Mesenchymal stem cell (in vitro differentiated cells and primary cell): Measurements from ENCODE around the gene CFL2.

Experiments used
- DNase-seq: peaks from one replicate; pipeline ENCODE4 v3.0.0-alpha.2; 2013
- H2AFZ ChIP-seq: one replicate; pipeline ENCODE4 v1.6.1; 2013; ENCODE audit warnings: low read depth, mild to moderate bottlenecking, control low read depth, inconsistent platforms, low read length, moderate library complexity
- H2AK5ac ChIP-seq: 2 replicates; pipeline ENCODE4 v1.6.1; 2013; ENCODE audit warnings: low read length, moderate library complexity, mild to moderate bottlenecking, inconsistent platforms; ENCODE audit not compliant: severe bottlenecking
- H2BK120ac ChIP-seq: one replicate; pipeline ENCODE4 v1.6.1; 2013; ENCODE audit warnings: low read depth, mild to moderate bottlenecking, inconsistent platforms, low read length, moderate library complexity
- H2BK12ac ChIP-seq, 2 experiments: one replicate each; pipeline ENCODE4 v1.6.1; 2013; ENCODE audit warnings: inconsistent platforms in 2 of 2, low read length in 2 of 2, mild to moderate bottlenecking in 2 of 2, moderate library complexity in 2 of 2, control low read depth in 1 of 2
- H2BK15ac ChIP-seq: one replicate; pipeline ENCODE4 v1.6.1; 2013; ENCODE audit warnings: mild to moderate bottlenecking, low read depth, inconsistent platforms; ENCODE audit not compliant: poor library complexity, severe bottlenecking
- H2BK5ac ChIP-seq: 2 replicates; pipeline ENCODE4 v1.6.1; 2013; ENCODE audit warnings: low read depth, mild to moderate bottlenecking, low read length, control low read depth, inconsistent platforms; ENCODE audit not compliant: poor library complexity, severe bottlenecking
- H3K14ac ChIP-seq, 2 experiments: one replicate each; pipeline ENCODE4 v1.6.1; 2013; ENCODE audit warnings: inconsistent platforms in 2 of 2, low read length in 2 of 2, control low read depth in 1 of 2, mild to moderate bottlenecking in 1 of 2, moderate library complexity in 1 of 2
- H3K18ac ChIP-seq, 2 experiments: one replicate each; pipeline ENCODE4 v1.6.1; 2013; ENCODE audit warnings: inconsistent platforms in 2 of 2, low read length in 2 of 2, control low read depth in 1 of 2, low read depth in 1 of 2, mild to moderate bottlenecking in 1 of 2
- H3K23ac ChIP-seq, 2 experiments: one replicate each; pipeline ENCODE4 v1.6.1; 2013; ENCODE audit warnings: inconsistent platforms in 2 of 2, low read length in 2 of 2, mild to moderate bottlenecking in 2 of 2, moderate library complexity in 2 of 2, control low read depth in 1 of 2
- H3K27ac ChIP-seq: 2 replicates; pipeline ENCODE4 v1.5.1; 2013; ENCODE audit warnings: mild to moderate bottlenecking, moderate library complexity, low read length, control low read depth, inconsistent platforms; ENCODE audit not compliant: poor library complexity, severe bottlenecking
- H3K27me3 ChIP-seq, 2 experiments: 2 replicates each; pipeline versions ENCODE4 v1.6.1 to v1.7.0; 2013; ENCODE audit warnings: low read length in 2 of 2, mild to moderate bottlenecking in 2 of 2, moderate library complexity in 2 of 2, control low read depth in 1 of 2, inconsistent platforms in 1 of 2; ENCODE audit not compliant: control insufficient read depth in 1 of 2, insufficient read depth in 1 of 2
- H3K36me3 ChIP-seq, 2 experiments: 2 replicates each; pipeline versions ENCODE4 v1.6.1 to v1.7.0; 2013; ENCODE audit warnings: low read length in 2 of 2, control low read depth in 1 of 2, inconsistent platforms in 1 of 2, low read depth in 1 of 2, mild to moderate bottlenecking in 1 of 2; ENCODE audit not compliant: insufficient read depth in 2 of 2, control insufficient read depth in 1 of 2
- H3K4ac ChIP-seq, 2 experiments: one replicate each; pipeline ENCODE4 v1.6.1; 2013; ENCODE audit warnings: inconsistent platforms in 2 of 2, low read length in 2 of 2, mild to moderate bottlenecking in 2 of 2, moderate library complexity in 2 of 2, control low read depth in 1 of 2, low read depth in 1 of 2
- H3K4me1 ChIP-seq: 2 replicates; pipeline ENCODE4 v1.6.1; 2013; ENCODE audit warnings: low read depth, low read length, control low read depth; ENCODE audit not compliant: control insufficient read depth, insufficient read depth
- H3K4me2 ChIP-seq: 2 replicates; pipeline ENCODE4 v1.6.1; 2013; ENCODE audit warnings: low read length, mild to moderate bottlenecking, inconsistent platforms; ENCODE audit not compliant: poor library complexity, severe bottlenecking
- H3K4me3 ChIP-seq, 2 experiments: 2 replicates each; pipeline versions ENCODE4 v1.5.1 to v1.7.0; 2013; ENCODE audit warnings: low read length in 2 of 2, mild to moderate bottlenecking in 2 of 2, control low read depth in 1 of 2, low read depth in 1 of 2; ENCODE audit not compliant: insufficient read depth in 1 of 2
- H3K79me1 ChIP-seq: replicated peaks from 2 replicates; pipeline ENCODE4 v1.6.1; 2013; ENCODE audit warnings: mild to moderate bottlenecking, control low read depth, low read length, inconsistent platforms; ENCODE audit not compliant: poor library complexity, severe bottlenecking
- H3K9ac ChIP-seq: 2 replicates; pipeline ENCODE4 v1.7.0; 2013; ENCODE audit warnings: mild to moderate bottlenecking, low read length, moderate library complexity
- H3K9me3 ChIP-seq: 2 replicates; pipeline ENCODE4 v1.7.0; 2013; ENCODE audit warnings: mild to moderate bottlenecking, low read length; ENCODE audit not compliant: control insufficient read depth
- H4K8ac ChIP-seq: one replicate; pipeline ENCODE4 v1.6.1; 2013; ENCODE audit warnings: inconsistent platforms, mild to moderate bottlenecking, low read length, moderate library complexity
- H4K91ac ChIP-seq: one replicate; pipeline ENCODE4 v1.6.1; 2013; ENCODE audit warnings: mild to moderate bottlenecking, low read length, inconsistent platforms
- WGBS: methylation state at CpG from one replicate; pipeline ENCODE4 v1.1.7; 2013; ENCODE audit warnings: mixed read lengths; 5-methylcytosine and 5-hydroxymethylcytosine counted together

The CFL2 gene

GRCh38 chr14:34750233-34750632 lies 35.8 kb upstream of the CFL2 start:
- no peak overlapping the region for H3K14ac ChIP-seq
- H3K4me1 ChIP-seq = peaks cover 1% of the 10 kb centered on the region
- H3K23ac ChIP-seq = no peak overlapping the region
- no peak overlapping the region for H3K27ac ChIP-seq
- H3K9me3 ChIP-seq = no peaks in the 10 kb centered on the region
- WGBS = 90% methylated on average over 2 of the region's 2 CpGs
- H3K27me3 ChIP-seq = no peaks in the 10 kb centered on the region
- H3K4me2 ChIP-seq = no peak overlapping the region
- no peak overlapping the region for H3K4me3 ChIP-seq
- no peak overlapping the region for H3K4ac ChIP-seq
- H4K91ac ChIP-seq = no peak overlapping the region
- peaks cover 0 to 27% of the 10 kb centered on the region in 2 experiments for H3K36me3 ChIP-seq
- H2AK5ac ChIP-seq = no peak overlapping the region
- DNase-seq = no peak
- no peak overlapping the region for H2BK15ac ChIP-seq
- no peak overlapping the region for H2BK120ac ChIP-seq
- no peak overlapping the region for H3K18ac ChIP-seq
- H2BK12ac ChIP-seq = no peak overlapping the region
- H2BK5ac ChIP-seq = no peak overlapping the region
- H3K9ac ChIP-seq = peak overlapping the region; percentile 42
- H4K8ac ChIP-seq = no peak overlapping the region
- no peaks in the 10 kb centered on the region for H3K79me1 ChIP-seq
- no peak overlapping the region for H2AFZ ChIP-seq

- H3K9me3 ChIP-seq = no peaks in the 10 kb centered on the region
- no peak overlapping the region for H2BK15ac ChIP-seq
- H4K8ac ChIP-seq = no peak overlapping the region
- H3K23ac ChIP-seq = no peak overlapping the region
- no peak overlapping the region for H2BK120ac ChIP-seq
- 90% methylated on average over 2 of the region's 6 CpGs for WGBS
- H3K27ac ChIP-seq = no peak overlapping the region
- no peak overlapping the region for H3K14ac ChIP-seq
- no peak overlapping the region for H2BK12ac ChIP-seq
- no peaks in the 10 kb centered on the region for H3K79me1 ChIP-seq
- no peak overlapping the region for H3K9ac ChIP-seq
- H2AK5ac ChIP-seq = no peak overlapping the region
- H3K27me3 ChIP-seq = no peaks in the 10 kb centered on the region
- H3K4me2 ChIP-seq = no peak overlapping the region
- no peak for DNase-seq
- peaks cover 1% of the 10 kb centered on the region for H3K4me1 ChIP-seq
- no peak overlapping the region for H2BK5ac ChIP-seq
- no peak overlapping the region for H4K91ac ChIP-seq
- no peak overlapping the region for H3K4me3 ChIP-seq
- peaks cover 0 to 19% of the 10 kb centered on the region in 2 experiments for H3K36me3 ChIP-seq
- no peak overlapping the region for H3K18ac ChIP-seq
- H3K4ac ChIP-seq = no peak overlapping the region
- no peak overlapping the region for H2AFZ ChIP-seq
Measured at GRCh38 chr14:34749408-34749807, 35.0 kb upstream of the CFL2 start.

DNA sequence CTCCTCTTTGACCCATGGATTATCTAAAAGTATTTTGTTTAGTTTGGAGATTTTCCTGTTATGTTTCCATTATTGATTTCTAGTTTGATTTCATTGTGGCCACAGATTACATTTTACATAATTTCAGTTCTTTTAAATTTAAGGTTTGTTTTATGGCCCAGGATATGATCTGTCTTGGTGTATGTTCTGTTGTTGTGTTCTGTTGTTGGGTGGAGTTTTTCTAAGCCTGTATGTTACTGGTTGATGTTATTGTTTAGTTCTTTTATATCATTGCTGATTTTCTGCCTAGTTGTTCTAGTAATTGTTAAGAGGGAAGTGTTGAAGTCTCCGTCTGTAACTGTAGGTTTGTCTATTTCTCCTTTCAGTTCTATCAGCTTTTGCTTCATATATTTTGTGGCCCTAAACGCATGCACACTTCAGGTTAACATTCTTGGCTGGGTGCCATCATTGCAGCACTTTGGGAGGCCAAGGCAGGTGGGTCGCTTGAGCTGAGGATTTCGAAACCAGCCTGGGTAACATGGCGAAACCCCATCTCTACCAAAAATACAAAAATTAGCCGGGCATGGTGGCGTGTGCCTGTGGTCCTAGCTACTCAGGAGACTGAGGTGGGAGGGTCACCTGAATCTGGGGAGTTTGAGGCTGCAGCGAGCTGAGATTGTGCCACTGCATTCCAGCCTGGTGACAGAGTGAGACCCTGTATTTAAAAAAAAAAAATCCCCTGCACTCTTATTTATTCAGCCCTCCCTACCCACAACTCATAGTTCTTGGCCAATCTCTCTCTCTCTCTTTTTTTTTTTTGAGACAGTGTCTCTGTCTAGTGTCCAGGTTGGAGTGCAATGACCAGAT lies 28.1 kb upstream of the CFL2 start:
- no peak overlapping the region for H4K8ac ChIP-seq
- no peak overlapping the region for H2AK5ac ChIP-seq
- H3K4ac ChIP-seq = no peak overlapping the region
- no peak overlapping the region for H2AFZ ChIP-seq
- no peaks in the 10 kb centered on the region for H3K36me3 ChIP-seq
- H3K14ac ChIP-seq = no peak overlapping the region
- no peak overlapping the region for H3K27ac ChIP-seq
- no peaks in the 10 kb centered on the region for H3K27me3 ChIP-seq
- no peak overlapping the region for H2BK15ac ChIP-seq
- no peak overlapping the region for H3K23ac ChIP-seq
- no peak overlapping the region for H2BK12ac ChIP-seq
- no peak overlapping the region for H4K91ac ChIP-seq
- DNase-seq = no peak
- H3K4me3 ChIP-seq = no peak overlapping the region
- 89% methylated on average over 8 of the region's 8 CpGs for WGBS
- H3K9me3 ChIP-seq = no peaks in the 10 kb centered on the region
- no peak overlapping the region for H3K4me2 ChIP-seq
- H3K18ac ChIP-seq = no peak overlapping the region
- H3K4me1 ChIP-seq = no peaks in the 10 kb centered on the region
- no peaks in the 10 kb centered on the region for H3K79me1 ChIP-seq
- no peak overlapping the region for H2BK120ac ChIP-seq
- H3K9ac ChIP-seq = no peak overlapping the region
- no peak overlapping the region for H2BK5ac ChIP-seq

GRCh38 chr14:34741840-34742239 lies 27.4 kb upstream of the CFL2 start:
- WGBS = 100% methylated on average over 1 of the region's 1 CpG
- Histone ChIP-seq H4K91ac (no peak overlapping the region), H2BK12ac (no peak overlapping the region), H3K79me1 (no peaks in the 10 kb centered on the region), H3K27ac (no peak overlapping the region), H3K9me3 (no peaks in the 10 kb centered on the region), H2BK120ac (no peak overlapping the region), H3K14ac (no peak overlapping the region), H3K4me2 (no peak overlapping the region), H3K23ac (no peak overlapping the region), H3K18ac (no peak overlapping the region), H3K4me3 (no peak overlapping the region), H2BK15ac (no peak overlapping the region), H4K8ac (no peak overlapping the region), H3K36me3 (no peaks in the 10 kb centered on the region), H3K4me1 (no peaks in the 10 kb centered on the region), H3K9ac (no peak overlapping the region), H2BK5ac (no peak overlapping the region), H2AFZ (no peak overlapping the region), H3K27me3 (no peaks in the 10 kb centered on the region), H2AK5ac (no peak overlapping the region), H3K4ac (no peak overlapping the region)
- no peak for DNase-seq
